Measurements from ENCODE around the gene PACSIN3.

Gene PACSIN3

DNA sequence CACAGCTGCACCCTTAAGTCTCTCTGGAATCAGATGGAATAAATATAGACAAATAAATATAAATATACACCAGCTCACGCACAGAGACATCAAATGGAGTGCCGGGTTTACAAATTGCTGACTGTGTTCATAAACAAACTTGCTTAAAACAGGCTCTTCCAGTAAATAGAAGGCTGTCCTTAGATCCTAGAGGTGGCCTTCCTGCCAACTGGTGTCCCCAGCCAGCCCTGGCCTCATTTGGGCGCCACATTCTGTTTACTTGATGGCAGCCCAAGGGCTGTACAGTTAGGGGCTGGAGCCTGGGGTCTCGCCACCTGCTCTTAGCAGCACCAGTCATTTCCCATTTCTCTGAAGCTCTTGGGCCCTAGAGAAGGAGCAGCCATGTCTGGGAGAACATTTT is 30.4 kb downstream of the PACSIN3 start:
- in situ Hi-C loops (cut with MboI; ENCODE audit: low sequenced_read_pairs), result loop anchor here (10.0 kb wide), 1 partner anchor 271 kb away; no protein-coding TSS in a partner anchor

GRCh38 chr11:47154616-47155570 is 31.3 kb downstream of the PACSIN3 start:
- in situ Hi-C loops (cut with MboI; ENCODE audit: low sequenced_read_pairs), result loop anchor here (10.0 kb wide), 1 partner anchor 270 kb away; no protein-coding TSS in a partner anchor

DNA sequence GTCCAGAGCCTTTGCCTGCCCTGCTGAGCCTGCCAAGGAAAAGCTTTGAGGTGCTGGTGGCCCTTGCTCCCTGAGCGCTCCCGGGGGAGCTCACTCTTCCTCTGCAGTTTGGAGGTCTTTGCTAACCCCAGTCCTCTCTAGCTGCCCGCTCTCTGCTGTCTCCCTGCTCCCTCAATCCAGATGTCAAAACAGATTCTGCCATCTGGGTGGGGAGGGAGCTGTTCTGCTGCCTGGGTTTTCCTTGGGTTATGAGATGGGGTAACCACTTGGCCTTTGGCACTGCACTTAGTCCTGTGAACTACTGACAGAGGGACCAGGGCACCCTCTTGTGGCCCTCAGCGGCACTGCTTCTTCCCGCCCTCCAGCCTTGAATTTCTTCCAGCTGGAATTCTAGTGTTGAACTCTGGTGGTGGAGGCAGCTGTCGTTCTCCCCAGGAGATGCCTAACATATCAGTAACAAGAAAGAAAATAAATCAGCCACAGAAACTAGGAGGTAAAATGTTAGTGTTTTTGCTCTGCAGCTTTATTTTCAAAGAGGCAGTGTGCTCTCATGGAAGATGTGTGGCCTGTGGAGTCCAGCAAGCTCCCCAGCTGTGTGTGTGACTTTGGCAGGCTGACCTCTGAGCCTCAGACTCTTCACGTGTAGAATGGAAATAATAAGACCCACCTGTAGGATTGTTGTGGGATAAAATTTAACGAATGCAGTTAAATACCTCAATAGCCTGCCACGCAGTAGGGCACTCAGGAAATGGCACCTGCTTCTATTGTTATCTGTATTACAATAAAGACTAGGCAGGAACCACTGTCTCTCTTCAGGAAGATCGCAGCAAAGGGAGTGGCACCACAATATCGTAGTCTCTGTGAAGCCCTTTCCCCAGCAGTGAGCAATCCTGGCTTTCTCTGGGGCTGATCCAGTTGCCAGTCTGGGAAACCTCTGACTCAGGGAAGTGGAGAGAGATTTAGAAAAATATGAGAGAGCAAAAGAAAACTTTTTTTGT is 33.0 kb downstream of the PACSIN3 start:
- in situ Hi-C loops (cut with MboI; ENCODE audit: low sequenced_read_pairs), result loop anchor here (10.0 kb wide), 1 partner anchor 268 kb away; no protein-coding TSS in a partner anchor

DNA sequence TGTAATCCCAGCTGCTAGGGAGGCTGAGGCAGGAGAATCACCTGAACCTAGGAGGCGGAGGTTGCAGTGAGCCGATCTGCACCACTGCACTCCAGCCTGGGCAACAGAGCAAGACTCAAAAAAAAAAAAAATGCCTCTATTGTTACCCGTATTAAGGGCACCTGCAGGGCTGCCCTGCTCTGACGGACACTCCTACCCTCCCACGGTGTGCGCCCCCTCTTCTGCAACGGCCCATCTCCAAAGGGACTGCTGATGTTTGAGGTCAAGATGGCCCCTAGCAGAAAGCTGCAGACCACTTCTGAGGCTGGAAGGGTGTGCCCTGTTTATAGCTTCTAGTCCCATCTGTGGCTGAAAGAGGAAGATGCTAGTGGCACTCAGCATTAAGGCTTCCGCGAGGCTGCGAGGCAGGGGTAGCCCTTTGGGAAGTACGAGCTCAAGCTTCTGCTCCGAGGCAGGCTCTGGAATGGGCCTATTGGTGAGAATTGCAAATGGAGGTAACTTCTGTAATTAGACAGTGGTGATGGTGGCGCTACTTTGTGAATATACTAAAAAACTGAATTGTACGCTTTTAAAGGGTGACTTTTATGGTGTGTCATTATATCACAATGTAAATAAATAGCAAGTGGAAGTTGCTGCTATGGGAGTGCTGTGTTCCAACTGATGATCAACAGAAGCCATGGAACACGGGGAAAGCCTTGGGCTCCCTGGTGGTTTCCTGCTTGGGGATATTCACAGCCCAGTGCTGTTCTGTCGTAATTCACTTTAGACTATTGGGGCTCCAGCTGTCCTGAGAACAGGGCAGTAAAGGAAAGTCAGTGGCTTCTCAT is 33.9 kb downstream of the PACSIN3 start:
- in situ Hi-C loops (cut with MboI; ENCODE audit: low sequenced_read_pairs), result loop anchor here (10.0 kb wide), 1 partner anchor 268 kb away; no protein-coding TSS in a partner anchor

- in situ Hi-C loops (cut with MboI; ENCODE audit: low sequenced_read_pairs), result loop anchor here (10.0 kb wide), 1 partner anchor 265 kb away; no protein-coding TSS in a partner anchor
These were observed 36.5 kb downstream of the PACSIN3 start for GRCh38 chr11:47149782-47150181.

DNA sequence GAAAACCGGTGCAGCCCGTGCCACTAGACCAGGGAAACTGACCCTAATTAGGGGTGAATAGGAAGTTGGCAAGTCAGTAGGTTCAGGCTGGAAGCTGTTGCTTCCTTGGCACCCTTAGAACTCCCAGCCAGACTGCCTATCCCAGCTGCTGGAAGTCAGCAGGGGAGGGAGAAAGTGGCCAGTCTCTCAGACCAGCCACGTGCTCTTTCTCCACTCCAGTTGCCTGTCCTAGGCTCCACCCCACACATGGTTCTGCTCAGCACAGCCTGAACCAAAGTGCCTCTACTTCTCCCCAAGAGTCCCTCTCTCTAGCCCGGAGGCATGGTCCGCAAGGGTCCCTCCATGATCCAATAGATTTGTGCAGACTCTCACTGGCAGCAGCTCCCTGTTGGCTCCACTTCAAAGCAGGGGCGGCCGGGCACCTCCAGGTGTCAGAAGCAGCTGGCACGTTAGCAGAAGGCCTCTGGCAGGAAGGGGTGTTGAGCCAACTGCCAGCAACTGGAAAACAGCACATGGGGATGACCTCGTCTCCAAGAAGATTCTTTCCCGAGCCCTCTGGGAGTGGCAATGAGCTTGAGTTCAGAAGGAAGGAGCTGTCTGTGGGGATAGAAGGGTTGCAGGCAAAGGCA is 37.2 kb downstream of the PACSIN3 start:
- in situ Hi-C loops (cut with MboI; ENCODE audit: low sequenced_read_pairs), result no loop called here

GRCh38 chr11:47148270-47148669 is 38.0 kb downstream of the PACSIN3 start:
- in situ Hi-C loops (cut with MboI; ENCODE audit: low sequenced_read_pairs), result no loop called here

DNA sequence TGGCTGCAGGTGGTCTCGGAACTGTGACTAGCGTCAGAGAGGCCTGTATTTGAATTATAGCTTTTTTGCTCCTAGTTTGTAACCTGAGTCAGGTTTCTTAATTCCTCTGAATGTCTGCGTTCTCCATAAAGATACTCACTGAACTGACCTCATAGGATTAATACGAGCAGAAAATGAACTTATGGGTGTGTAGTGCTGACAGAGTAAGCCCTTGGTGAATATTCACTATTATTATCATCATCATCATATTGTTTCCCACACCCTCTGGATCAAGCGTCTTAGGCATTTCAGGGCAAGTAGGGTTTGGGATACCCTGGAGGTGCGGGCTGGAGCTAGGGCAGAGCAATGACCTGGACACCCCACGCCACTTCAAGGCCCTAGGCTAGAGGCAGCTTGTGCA is 38.6 kb downstream of the PACSIN3 start:
- in situ Hi-C loops (cut with MboI; ENCODE audit: low sequenced_read_pairs), result no loop called here

GRCh38 chr11:47147250-47147649 is 39.0 kb downstream of the PACSIN3 start:
- in situ Hi-C loops (cut with MboI; ENCODE audit: low sequenced_read_pairs), result no loop called here

- in situ Hi-C loops (cut with MboI; ENCODE audit: low sequenced_read_pairs), result no loop called here
These were observed 41.7 kb downstream of the PACSIN3 start for GRCh38 chr11:47144541-47144940.

GRCh38 chr11:47143322-47143721 is 42.9 kb downstream of the PACSIN3 start:
- in situ Hi-C loops (cut with MboI; ENCODE audit: low sequenced_read_pairs), result no loop called here

DNA sequence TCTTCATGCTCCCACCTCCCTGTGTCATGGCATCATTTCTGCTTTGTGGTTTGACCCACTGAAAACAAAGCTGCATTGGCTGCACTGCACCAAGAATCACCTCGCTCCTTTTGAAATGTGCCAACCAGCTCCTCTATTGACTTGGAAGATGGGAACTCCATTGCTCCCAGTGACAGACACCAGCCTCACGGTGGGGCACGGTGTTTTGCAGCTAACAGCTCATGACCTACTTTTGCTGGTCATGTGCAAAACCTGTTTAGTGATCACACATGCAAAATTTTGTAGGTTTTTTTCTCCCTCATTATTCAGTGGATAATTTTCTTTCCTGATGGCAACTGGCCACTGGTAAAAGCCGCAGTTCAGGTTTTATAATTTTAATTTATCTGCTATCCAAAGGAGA is 46.4 kb downstream of the PACSIN3 start:
- in situ Hi-C loops (cut with MboI; ENCODE audit: low sequenced_read_pairs), result no loop called here

DNA sequence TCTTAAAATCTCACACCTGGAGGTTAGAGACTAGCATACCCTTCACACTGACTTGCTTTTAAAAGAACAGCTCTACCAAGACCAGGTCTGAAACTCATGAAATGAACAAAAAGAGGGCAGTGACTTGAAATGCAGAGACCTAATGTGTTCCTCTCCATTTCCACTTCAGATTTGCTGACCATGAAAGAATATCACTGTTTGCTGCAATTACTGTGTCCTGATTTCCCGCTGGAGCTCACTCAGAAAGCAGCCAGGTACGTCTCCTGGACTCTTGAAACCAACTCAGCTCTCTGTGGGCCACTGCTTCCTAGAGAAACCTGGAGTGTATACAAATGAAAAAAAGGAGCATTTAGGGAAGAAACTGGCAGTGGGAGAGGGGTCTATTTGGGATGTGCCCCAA is 48.8 kb downstream of the PACSIN3 start:
- in situ Hi-C loops (cut with MboI; ENCODE audit: low sequenced_read_pairs), result no loop called here

DNA sequence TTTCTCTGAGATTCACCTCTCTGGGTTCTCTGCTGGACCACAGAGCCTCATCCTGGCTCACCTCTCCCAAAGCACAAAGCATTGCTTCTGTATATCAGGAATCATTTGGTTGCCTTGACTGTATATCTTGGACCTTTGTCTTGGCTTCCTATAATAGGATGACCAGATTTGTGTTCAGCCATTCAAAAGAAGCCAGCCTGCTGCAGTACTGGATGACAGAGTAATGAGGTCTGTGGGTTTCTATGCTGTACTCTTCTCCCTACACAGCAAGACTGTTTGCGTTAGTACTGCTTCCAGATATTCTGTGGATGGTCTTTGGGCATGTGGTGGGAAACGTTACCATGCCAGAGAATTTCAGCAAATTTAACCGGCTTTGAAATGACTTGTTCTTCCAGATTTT is 49.3 kb downstream of the PACSIN3 start:
- in situ Hi-C loops (cut with MboI; ENCODE audit: low sequenced_read_pairs), result no loop called here

DNA sequence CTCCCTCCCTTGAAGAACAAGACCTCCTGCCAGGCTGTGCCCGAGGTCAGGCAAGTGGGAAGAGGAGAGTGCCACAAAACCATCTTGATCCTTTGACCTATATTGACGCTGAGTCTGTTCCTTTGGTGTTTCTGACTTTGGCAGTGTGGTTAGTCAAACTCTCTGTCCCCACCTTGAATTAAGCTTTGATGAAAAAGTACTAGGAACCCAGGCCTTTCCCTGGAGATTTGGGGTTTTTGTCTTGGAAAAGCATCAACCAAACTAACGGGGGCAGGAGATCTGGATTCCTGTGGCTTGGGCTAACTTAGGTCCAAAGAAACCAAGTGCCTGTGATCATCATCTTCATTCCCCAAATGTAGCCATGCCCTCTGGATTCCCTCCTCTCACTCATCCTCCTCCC is 49.9 kb downstream of the PACSIN3 start:
- in situ Hi-C loops (cut with MboI; ENCODE audit: low sequenced_read_pairs), result no loop called here

DNA sequence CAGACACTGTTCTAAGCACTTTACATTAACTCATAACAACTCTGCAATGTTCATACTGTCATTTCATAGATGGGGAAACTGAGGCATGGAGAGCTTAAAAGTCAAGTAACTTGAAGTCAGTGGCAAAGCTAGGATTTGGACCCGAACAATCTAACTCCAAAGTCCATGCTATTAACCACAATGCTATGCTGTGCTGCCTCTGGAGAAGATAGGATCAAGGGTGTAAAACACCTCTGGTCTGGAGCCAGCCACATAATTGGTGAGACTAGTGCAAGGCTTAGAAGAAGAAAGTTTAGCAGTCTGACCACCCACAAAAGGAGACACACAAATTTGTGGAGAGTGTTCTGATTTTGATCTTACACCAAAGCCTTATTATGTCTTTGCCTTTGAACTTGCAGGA is 53.3 kb downstream of the PACSIN3 start:
- in situ Hi-C loops (cut with MboI; ENCODE audit: low sequenced_read_pairs), result no loop called here

GRCh38 chr11:47132490-47132889 is 53.7 kb downstream of the PACSIN3 start:
- in situ Hi-C loops (cut with MboI; ENCODE audit: low sequenced_read_pairs), result no loop called here

DNA sequence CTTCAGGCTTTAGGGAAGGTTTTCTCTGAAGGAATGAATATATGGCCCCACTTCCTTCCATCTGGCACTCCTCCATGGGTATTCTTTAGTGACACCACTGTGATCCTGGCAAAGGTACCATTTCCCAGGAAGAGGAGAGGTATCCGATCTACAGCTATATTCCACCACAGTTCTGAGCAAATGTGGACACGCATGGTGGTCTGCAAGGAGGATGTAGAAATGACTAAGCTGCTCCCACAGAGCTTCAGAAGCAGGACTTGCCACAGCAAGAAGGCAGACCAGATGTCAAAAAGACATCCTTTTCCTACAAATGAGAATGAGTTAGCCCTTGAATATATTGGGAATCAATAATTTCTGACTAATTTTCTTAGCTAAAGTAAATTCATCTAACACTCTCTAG is 55.1 kb downstream of the PACSIN3 start:
- in situ Hi-C loops (cut with MboI; ENCODE audit: low sequenced_read_pairs), result no loop called here

GRCh38 chr11:47130543-47130942 is 55.7 kb downstream of the PACSIN3 start:
- in situ Hi-C loops (cut with MboI; ENCODE audit: low sequenced_read_pairs), result no loop called here

Data from HL-60/S4 treated with retinoic acid at 250 ng/mL for 4 days and 3 days (cell line).